ENCODE data around the gene PTPRU. TPM values are rescaled to one million over a fixed set of nuclear protein-coding genes. Genes with fewer than 3 reads are reported as not detected.

The PTPRU gene
- total RNA-seq, 1 donor = 9.4 TPM

DNA sequence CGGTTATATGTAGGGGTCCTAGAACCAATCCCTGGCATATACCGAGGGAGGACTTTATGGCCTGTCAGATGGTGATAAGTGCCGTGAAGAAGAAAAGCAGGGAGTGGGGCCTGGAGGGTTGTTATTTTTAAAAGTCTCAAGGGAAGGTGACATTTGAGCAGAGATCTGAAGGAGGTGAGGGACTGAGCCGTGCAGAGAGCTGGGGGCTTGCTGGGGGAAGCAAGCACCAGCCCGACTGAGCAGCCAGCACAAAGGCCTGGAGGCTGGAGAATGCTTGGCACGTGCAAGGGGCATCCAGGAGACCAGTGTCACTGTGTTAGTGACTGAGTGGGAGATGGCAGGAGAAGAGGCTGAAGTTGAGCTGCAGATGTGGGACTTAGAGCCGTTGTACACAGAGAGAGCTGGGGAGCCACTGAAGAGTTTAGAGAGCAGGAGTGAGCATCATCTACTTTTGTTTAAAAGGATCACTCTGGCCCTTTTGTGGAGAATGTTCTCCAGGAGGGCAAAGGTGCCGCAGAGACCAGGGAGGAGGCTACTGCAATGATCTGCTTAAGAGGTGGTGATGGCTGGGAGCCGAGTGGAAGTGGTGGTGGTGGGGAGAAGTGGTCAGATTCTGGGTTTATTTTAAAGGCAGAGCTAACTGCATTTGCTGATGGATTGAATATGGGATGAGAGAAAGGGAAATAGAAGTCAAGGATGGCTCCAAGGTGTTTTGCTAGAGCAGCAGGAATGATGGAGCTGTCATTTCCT lies 31.2 kb downstream of the PTPRU start:
- Histone ChIP-seq H4K20me1 (ENCODE audit: insufficient read depth, low read length) (no peaks in the 10 kb centered on the region), H3K4me1 (ENCODE audit: insufficient read depth, low read length) (peaks cover 21% of the 10 kb centered on the region), H3K27me3 (ENCODE audit: insufficient read depth, low read length) (no peaks in the 10 kb centered on the region), H3K4me3 (ENCODE audit: insufficient read depth, low read length) (no peak overlapping the region), H3K36me3 (ENCODE audit: insufficient read depth, low read length) (no peaks in the 10 kb centered on the region), H3K9me3 (ENCODE audit: low read depth, low read length) (no peaks in the 10 kb centered on the region), H3K4me2 (ENCODE audit: insufficient read depth, low read length) (no peak overlapping the region), H3K79me2 (ENCODE audit: insufficient read depth, low read length) (no peaks in the 10 kb centered on the region), H2AFZ (ENCODE audit: low read length) (no peak overlapping the region), H3K27ac (ENCODE audit: low read depth, low read length) (no peak overlapping the region)
- no peak for DNase-seq (ENCODE audit: insufficient read length, low spot score, missing footprints)
- TF ChIP-seq, protein P1, sequence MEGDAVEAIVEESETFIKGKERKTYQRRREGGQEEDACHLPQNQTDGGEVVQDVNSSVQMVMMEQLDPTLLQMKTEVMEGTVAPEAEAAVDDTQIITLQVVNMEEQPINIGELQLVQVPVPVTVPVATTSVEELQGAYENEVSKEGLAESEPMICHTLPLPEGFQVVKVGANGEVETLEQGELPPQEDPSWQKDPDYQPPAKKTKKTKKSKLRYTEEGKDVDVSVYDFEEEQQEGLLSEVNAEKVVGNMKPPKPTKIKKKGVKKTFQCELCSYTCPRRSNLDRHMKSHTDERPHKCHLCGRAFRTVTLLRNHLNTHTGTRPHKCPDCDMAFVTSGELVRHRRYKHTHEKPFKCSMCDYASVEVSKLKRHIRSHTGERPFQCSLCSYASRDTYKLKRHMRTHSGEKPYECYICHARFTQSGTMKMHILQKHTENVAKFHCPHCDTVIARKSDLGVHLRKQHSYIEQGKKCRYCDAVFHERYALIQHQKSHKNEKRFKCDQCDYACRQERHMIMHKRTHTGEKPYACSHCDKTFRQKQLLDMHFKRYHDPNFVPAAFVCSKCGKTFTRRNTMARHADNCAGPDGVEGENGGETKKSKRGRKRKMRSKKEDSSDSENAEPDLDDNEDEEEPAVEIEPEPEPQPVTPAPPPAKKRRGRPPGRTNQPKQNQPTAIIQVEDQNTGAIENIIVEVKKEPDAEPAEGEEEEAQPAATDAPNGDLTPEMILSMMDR (IDR thresholded peaks at IDR 0.05; ENCODE audit: extremely low read depth, low read depth, low read length) = no peak

DNA sequence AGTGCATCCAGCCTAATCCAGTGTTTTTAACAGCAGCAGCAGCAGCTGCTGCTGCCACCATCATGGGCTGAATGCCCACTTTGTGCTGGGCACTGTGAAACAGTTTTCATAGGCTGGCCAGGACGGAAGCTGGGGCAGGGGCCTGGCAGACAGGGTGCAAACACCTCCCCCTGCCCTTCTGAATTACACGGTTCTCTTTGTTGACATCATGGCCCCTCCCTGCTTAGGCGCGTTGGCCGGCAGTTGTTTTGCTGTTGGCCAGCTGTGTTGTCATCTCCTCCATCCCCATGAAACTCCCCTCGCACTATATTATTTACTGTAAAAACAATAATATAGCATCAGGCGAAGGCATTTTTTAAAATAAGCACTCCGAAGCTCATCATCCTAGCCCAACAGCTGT lies 33.1 kb downstream of the PTPRU start:
- DNase-seq (ENCODE audit: insufficient read length, low spot score, missing footprints) = no peak
- Histone ChIP-seq H3K27me3 (ENCODE audit: insufficient read depth, low read length) (no peaks in the 10 kb centered on the region), H3K4me1 (ENCODE audit: insufficient read depth, low read length) (peaks cover 21% of the 10 kb centered on the region), H3K36me3 (ENCODE audit: insufficient read depth, low read length) (no peaks in the 10 kb centered on the region), H3K4me3 (ENCODE audit: insufficient read depth, low read length) (no peak overlapping the region), H3K4me2 (ENCODE audit: insufficient read depth, low read length) (no peak overlapping the region), H3K79me2 (ENCODE audit: insufficient read depth, low read length) (no peaks in the 10 kb centered on the region), H4K20me1 (ENCODE audit: insufficient read depth, low read length) (no peaks in the 10 kb centered on the region), H3K9me3 (ENCODE audit: low read depth, low read length) (no peaks in the 10 kb centered on the region), H3K27ac (ENCODE audit: low read depth, low read length) (no peak overlapping the region), H2AFZ (ENCODE audit: low read length) (no peak overlapping the region)
- TF ChIP-seq, protein P1 (IDR thresholded peaks at IDR 0.05; ENCODE audit: extremely low read depth, low read depth, low read length) = no peak

DNA sequence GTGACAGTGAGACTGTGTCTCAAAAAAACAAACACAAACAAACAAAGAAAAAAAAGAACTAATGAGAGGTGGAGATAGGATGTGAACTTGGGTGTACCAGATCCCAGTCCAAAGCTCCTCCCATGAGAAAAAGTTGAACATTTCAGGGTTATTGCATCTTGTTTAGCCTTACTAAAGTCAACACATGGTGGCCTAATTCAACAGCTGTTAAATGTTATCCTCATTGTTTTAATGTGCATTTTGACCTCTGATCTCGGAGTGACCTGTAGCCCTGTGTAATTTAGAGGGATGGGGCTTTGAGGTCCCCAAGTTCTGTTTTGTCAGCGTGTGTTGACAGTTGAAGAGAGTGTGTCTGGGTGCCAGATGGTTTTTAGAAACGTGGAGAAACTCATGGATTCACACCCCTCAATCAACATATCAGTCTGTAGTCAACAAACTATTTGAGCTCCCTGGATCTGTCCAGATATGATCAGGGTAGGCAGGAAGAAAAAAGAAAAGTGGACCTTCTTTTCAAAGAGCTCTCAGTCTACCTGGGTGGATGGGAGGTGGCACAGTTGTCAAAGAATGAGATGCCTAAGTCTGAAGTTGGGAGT lies 34.7 kb downstream of the PTPRU start:
- H3K4me3 ChIP-seq (ENCODE audit: insufficient read depth, low read length) = no peak overlapping the region
- no peaks in the 10 kb centered on the region for H4K20me1 ChIP-seq (ENCODE audit: insufficient read depth, low read length)
- no peak overlapping the region for H2AFZ ChIP-seq (ENCODE audit: low read length)
- no peaks in the 10 kb centered on the region for H3K36me3 ChIP-seq (ENCODE audit: insufficient read depth, low read length)
- no peaks in the 10 kb centered on the region for H3K79me2 ChIP-seq (ENCODE audit: insufficient read depth, low read length)
- H3K27ac ChIP-seq (ENCODE audit: low read depth, low read length) = no peak overlapping the region
- peaks cover 12% of the 10 kb centered on the region for H3K4me1 ChIP-seq (ENCODE audit: insufficient read depth, low read length)
- H3K9me3 ChIP-seq (ENCODE audit: low read depth, low read length) = no peaks in the 10 kb centered on the region
- H3K27me3 ChIP-seq (ENCODE audit: insufficient read depth, low read length) = no peaks in the 10 kb centered on the region
- DNase-seq (ENCODE audit: insufficient read length, low spot score, missing footprints) = no peak
- TF ChIP-seq, protein P1 (IDR thresholded peaks at IDR 0.05; ENCODE audit: extremely low read depth, low read depth, low read length) = no peak
- no peak overlapping the region for H3K4me2 ChIP-seq (ENCODE audit: insufficient read depth, low read length)

DNA sequence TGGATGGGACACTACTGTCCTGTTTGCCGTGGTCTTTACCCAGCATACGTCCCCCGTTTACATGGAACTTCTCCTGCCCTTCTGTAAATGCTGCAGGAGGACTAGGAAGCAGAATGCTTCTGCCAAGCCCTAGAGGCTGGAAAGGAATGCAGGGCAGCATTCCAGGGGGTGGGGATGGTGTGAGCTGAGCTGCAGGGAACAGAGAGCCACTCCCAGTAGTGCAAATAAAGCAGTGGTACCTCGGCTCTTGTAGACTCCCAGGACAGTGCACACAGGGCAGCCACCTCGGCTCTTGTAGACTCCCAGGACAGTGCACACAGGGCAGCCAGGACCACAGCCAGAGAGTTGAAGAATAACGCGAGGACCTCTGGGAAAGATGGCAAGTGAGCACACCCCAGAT lies 35.4 kb downstream of the PTPRU start:
- TF ChIP-seq, protein P1 (IDR thresholded peaks at IDR 0.05; ENCODE audit: extremely low read depth, low read depth, low read length) = no peak
- H3K4me1 ChIP-seq (ENCODE audit: insufficient read depth, low read length) = peaks cover 12% of the 10 kb centered on the region
- H3K9me3 ChIP-seq (ENCODE audit: low read depth, low read length) = no peaks in the 10 kb centered on the region
- H2AFZ ChIP-seq (ENCODE audit: low read length) = peak overlapping the region; percentile 67
- peak overlapping the region; percentile 27 for H3K4me3 ChIP-seq (ENCODE audit: insufficient read depth, low read length)
- peak overlapping the region; percentile 65 for H3K4me2 ChIP-seq (ENCODE audit: insufficient read depth, low read length)
- H4K20me1 ChIP-seq (ENCODE audit: insufficient read depth, low read length) = no peaks in the 10 kb centered on the region
- no peaks in the 10 kb centered on the region for H3K27me3 ChIP-seq (ENCODE audit: insufficient read depth, low read length)
- H3K27ac ChIP-seq (ENCODE audit: low read depth, low read length) = no peak overlapping the region
- DNase-seq (ENCODE audit: insufficient read length, low spot score, missing footprints) = peak; percentile 93
- no peaks in the 10 kb centered on the region for H3K36me3 ChIP-seq (ENCODE audit: insufficient read depth, low read length)
- H3K79me2 ChIP-seq (ENCODE audit: insufficient read depth, low read length) = no peaks in the 10 kb centered on the region

Data from osteoblast (primary cell).